Measurements from ENCODE around the gene CRTAC1. TPM values are rescaled to one million over a fixed set of nuclear protein-coding genes. Genes with fewer than 3 reads are reported as not detected.

Gene CRTAC1
- total and polyA plus RNA-seq, 12 donors = 0.22 to 12.4 (median 1.4) TPM

- ATAC-seq (no peak), DNase-seq (no peak)
- 78 to 83% methylated on average over 10 of the region's 10 CpGs for WGBS, 2 donors
- Histone ChIP-seq H3K36me3 (no peaks in the 10 kb centered on the region), H3K27ac (no peak overlapping the region), H3K4me1 (no peaks in the 10 kb centered on the region), H3K4me3 (no peak overlapping the region), H3K27me3 (peaks cover 0 to 66% (median 25%) of the 10 kb centered on the region in 7 donors), H3K9me3 (no peaks in the 10 kb centered on the region)
- TF ChIP-seq, protein P1, sequence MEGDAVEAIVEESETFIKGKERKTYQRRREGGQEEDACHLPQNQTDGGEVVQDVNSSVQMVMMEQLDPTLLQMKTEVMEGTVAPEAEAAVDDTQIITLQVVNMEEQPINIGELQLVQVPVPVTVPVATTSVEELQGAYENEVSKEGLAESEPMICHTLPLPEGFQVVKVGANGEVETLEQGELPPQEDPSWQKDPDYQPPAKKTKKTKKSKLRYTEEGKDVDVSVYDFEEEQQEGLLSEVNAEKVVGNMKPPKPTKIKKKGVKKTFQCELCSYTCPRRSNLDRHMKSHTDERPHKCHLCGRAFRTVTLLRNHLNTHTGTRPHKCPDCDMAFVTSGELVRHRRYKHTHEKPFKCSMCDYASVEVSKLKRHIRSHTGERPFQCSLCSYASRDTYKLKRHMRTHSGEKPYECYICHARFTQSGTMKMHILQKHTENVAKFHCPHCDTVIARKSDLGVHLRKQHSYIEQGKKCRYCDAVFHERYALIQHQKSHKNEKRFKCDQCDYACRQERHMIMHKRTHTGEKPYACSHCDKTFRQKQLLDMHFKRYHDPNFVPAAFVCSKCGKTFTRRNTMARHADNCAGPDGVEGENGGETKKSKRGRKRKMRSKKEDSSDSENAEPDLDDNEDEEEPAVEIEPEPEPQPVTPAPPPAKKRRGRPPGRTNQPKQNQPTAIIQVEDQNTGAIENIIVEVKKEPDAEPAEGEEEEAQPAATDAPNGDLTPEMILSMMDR (IDR thresholded peaks at IDR 0.05) = no peak
- intact Hi-C loops (cut with DNase I) = no loop called here
These were observed 29.7 kb upstream of the CRTAC1 start for GRCh38 chr10:98060079-98060478.

GRCh38 chr10:98058295-98058694 lies 27.9 kb upstream of the CRTAC1 start:
- Histone ChIP-seq H3K27me3 (peaks cover 0 to 69% (median 28%) of the 10 kb centered on the region in 7 donors), H3K4me1 (no peaks in the 10 kb centered on the region), H3K4me3 (no peak overlapping the region), H3K9me3 (no peaks in the 10 kb centered on the region), H3K36me3 (no peaks in the 10 kb centered on the region), H3K27ac (no peak overlapping the region)
- DNase-seq (no peak), ATAC-seq (no peak)
- intact Hi-C loops (cut with DNase I) = no loop called here
- 71 to 87% methylated on average over 1 of the region's 1 CpG for WGBS, 2 donors
- TF ChIP-seq, protein P1 (IDR thresholded peaks at IDR 0.05) = no peak

- no peak for DNase-seq
- TF ChIP-seq, protein P1 (IDR thresholded peaks at IDR 0.05) = no peak
- Histone ChIP-seq H3K27ac (no peak overlapping the region), H3K27me3 (peaks cover 0 to 59% (median 26%) of the 10 kb centered on the region in 7 donors), H3K36me3 (no peaks in the 10 kb centered on the region), H3K4me1 (no peaks in the 10 kb centered on the region), H3K4me3 (no peak overlapping the region), H3K9me3 (no peaks in the 10 kb centered on the region)
- ATAC-seq = no peak
- 39 to 42% methylated on average over 4 of the region's 4 CpGs for WGBS, 2 donors
- intact Hi-C loops (cut with DNase I) = no loop called here
These were observed 25.6 kb upstream of the CRTAC1 start for GRCh38 chr10:98055841-98056516.

DNA sequence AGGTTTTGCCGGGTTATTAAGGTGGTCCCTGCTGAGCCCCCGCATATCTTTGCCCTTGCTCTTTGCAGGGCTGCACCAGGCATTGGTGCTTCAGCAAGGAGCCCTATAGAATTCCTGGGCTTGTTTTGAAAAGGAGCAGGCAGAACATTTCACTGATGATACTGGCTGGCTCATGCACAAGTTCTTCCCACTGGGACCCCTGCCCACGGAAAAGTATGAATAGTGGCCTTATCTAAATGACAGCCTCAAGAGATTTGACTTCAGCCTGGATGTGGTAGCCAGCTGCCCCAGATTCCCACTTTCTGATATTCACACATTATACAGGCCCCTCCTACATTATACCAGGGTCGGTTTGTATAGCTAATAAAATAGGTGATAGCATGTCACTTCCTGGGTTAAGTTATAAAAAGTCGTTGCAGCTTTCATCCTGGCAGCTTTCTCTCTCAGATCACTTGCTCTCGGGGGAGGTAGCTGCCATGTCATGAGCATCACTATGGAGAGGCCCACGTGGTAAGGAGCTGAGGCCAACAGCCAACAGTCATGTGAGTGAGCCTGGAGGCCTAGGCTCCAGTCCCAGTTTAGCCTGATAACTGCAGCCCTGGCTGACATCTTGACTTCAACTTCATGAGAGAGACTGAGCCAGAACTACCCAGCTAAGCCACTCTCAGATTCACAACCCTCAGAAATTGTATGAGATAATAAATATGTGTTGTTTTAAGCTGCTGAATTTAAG lies 16.8 kb upstream of the CRTAC1 start:
- Histone ChIP-seq H3K9me3 (no peaks in the 10 kb centered on the region), H3K36me3 (no peaks in the 10 kb centered on the region), H3K27me3 (peaks cover 0 to 21% (median 14%) of the 10 kb centered on the region in 7 donors), H3K4me3 (no peak overlapping the region), H3K27ac (peak overlapping the region in 7 of 10 donors; percentile 11 to 72 (median 69)), H3K4me1 (peaks cover 0 to 21% (median 10%) of the 10 kb centered on the region in 9 donors)
- TF ChIP-seq, protein P1 (IDR thresholded peaks at IDR 0.05) = no peak
- ATAC-seq (peak; percentile 92 to 99 (median 97)), DNase-seq (peak; percentile 53 to 80)
- WGBS, 2 donors = 25 to 30% methylated on average over 7 of the region's 7 CpGs
- intact Hi-C loops (cut with DNase I) = loop anchor here in 6 of 10 donors (2.0 to 10.0 kb wide), 5 partner anchors 132 to 292 kb away; no protein-coding TSS in a partner anchor
